ENCODE measurements around the gene ADAM33.

- TF ChIP-seq POLR2A (IDR thresholded peaks at IDR 0.05) = no peak
- no peak for TF ChIP-seq CTCF (IDR thresholded peaks at IDR 0.05)
- TF ChIP-seq EP300 (IDR thresholded peaks at IDR 0.05; ENCODE audit: low read depth) = no peak
- TF ChIP-seq POLR2AphosphoS5 (IDR thresholded peaks at IDR 0.05) = no peak
These were observed 2.7 kb downstream of the ADAM33 start for GRCh38 chr20:3678856-3679720.

Measured in transverse colon (tissue), 4 donors.